Activated CD4-positive, CD25-positive, alpha-beta regulatory T cell treated with anti-CD3 and anti-CD28 coated beads, Interleukin-2, amount 50 U/mL, for 72 hours (primary cell): ENCODE results near the gene NRBF2.

Experiments used
- DNase-seq: peaks from one replicate; pipeline ENCODE4 v3.0.0; 2021

Gene NRBF2

DNA sequence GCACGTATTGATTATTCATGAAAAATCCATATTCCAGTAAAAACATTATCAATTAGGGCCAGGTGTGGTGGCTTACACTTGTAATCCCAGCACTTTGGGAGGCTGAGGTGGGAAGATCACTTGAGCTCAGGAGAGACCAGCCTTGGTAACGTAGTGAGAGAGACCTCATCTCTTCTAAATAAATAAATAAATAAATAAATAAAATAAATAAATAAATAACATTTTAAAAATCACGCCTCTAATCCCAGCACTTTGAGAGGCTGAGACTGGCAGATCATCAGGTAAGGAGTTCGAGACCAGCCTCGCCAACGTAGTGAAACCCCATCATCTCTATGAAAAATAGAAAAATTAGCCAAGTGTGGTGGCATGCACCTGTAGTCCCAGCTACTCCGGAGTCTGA, 32.1 kb downstream of the NRBF2 start:
- DNase-seq: no peak

DNA sequence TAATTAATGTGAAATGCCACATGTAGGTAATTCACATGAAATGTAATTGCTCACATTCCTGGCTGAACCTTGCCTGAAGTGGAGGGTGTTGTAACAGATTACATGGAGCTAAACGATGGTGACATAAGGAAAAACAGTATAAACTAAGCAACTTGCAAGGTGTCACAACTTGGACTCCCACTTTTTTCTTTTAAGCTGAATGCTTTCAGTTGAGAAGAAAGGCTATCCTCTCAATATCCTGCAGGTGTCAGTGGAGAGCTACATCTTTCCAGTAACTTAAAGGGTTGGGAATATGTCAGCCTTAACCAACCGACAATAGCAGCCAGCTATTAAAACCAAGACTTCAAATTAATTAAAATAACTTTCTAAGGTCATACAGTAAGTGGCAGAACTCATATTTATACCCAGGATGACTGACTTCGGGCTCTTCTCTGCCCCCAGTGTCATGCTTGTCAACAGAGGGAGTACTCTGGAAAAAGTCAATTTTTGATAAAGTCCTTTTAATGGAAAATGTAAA, 33.7 kb downstream of the NRBF2 start:
- DNase-seq: no peak

DNA sequence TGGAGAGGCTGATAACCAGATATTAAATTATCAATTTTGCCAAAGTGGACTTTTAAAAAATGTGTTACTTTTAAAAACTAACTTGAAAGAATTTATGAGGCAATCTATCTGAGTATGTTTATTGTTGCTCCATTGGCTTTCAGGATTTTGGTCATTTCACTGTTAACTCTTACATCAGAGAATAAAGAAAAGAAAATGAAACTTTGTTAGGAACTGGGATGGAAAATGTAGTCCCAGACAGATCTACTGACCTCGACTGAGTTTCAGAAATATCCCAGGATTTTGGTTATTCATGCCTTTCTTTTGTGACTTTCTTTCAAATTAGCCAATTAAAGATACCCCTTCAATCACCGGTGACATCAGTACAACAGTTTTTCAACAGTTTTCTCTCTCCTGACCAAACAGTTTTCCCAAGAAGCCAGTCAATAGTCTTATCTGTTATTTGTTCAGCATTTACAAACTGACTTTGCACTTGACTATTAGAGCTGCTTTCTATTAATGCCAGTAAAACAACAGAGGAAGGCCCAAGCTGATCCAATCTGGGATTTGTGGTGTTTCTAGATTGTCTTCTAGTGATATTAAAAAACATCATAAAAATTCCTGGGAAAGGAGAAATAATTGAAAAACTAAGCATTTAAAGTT, 35.8 kb downstream of the NRBF2 start:
- DNase-seq: no peak

DNA sequence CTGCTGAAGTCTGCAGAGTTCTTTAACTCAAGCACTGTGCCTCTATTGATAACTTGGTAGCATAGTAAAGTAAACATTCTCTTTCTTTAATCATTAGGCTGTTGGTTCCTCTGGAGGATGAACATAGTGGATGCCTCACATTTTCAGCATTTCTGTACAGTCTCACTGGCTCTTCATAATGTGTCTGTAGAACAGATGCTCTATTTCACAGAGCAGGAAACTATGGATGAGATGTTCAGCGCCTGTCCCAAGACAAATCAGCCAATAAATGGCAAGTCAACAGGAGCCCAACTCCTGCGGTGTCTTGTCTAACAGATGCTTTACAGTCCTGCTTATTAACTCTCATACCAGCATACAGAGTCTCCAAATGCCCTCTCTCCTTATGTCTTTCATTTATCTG, 36.5 kb downstream of the NRBF2 start:
- DNase-seq: no peak

DNA sequence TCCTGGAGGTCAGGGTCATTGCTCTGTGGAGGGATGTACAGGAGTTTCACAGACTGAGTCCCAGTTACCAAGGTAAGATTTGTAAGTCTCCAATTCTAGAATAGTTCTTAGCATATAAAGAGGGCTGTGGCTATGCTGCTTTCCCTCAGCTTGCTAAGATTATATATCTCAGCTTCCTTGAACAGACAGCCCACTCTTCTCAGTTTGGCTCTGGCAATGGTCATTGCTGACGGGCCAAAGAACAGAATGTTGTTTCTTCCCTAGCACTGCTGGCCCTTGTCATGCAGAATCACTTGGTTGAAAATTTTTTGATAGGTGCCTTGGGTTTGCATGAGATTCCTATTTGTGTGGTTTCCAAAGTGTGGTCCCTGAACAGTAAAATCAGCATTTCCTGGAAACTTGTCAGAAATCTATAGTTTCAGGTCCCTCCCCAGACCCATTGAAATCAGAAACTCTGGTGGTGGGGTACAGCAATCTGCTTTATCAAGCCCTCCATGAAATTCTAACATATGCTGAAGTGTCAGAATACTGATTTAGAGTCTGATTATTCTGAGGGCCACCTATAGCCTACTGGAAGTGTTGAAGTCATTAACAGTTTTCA, 38.2 kb downstream of the NRBF2 start:
- DNase-seq: no peak

DNA sequence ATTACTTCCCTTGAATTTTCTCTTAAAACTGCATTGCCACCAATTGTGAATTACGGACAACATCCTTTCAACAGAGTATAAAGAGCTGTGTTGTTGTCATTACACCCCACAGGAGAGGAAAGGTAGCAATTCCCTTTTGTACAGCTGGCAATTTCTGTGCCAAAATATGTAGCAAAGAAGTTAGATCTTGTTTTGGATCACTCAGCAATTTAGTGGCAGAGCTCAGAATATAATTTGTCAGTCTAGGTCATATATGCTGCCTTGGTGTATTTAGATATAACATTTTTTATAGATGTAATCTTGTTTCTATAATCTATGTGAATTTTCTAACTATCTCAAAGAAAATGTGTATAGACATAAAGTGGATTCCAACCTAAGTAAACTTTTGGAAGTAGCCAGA, 38.8 kb downstream of the NRBF2 start:
- no peak for DNase-seq

DNA sequence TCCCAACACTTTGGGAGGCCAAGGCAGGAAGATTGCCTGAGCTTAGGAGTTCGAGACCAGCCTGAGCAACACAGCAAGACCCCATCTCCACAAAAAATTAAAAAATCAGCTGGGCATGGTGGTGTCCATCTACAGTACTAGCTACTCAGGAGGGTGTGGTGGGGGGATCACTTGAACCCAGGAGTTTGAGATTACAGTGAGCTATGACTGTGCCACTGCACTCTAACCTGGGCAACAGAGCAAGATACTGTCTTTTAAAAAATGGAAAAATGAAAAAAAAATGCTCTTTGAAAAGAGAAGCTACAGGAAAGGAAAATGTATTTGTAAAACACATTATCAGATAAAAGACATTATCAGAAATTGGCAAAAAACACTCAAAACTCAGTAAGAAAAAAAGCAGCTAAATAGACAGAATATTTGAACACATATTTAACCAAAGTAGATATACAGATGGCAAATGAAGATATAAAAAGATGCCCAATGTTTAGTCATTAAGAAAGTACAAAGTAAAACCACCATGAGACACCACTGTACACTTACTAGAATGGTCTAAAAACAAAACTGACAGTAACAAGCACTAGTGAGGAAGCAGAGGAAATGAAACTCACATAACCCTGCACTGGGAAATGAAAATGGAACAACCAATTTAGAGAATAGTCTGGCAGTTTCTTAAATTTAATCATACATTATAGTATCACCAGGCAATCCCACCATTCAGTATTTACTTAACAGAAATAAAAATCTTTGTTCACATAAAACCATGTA, 40.5 kb downstream of the NRBF2 start:
- no peak for DNase-seq

DNA sequence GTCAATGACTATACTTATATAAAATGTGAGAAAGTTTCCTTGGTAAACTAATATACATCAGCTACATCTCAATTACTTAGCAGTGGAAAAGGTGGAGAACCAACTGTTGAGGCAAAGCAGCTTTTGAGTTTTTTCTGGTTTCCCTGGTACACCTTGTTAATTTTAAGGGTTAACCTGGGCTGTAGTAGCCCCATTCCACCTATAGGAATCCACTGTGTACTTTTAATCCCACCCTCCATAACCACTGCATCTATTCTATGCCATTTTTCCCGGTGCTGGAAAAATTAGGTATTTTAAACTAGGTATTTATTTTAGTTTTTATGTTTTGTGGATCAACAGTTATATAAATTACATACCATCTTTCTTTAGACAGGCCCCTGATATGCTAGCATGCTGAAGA, 42.4 kb downstream of the NRBF2 start:
- DNase-seq: no peak

DNA sequence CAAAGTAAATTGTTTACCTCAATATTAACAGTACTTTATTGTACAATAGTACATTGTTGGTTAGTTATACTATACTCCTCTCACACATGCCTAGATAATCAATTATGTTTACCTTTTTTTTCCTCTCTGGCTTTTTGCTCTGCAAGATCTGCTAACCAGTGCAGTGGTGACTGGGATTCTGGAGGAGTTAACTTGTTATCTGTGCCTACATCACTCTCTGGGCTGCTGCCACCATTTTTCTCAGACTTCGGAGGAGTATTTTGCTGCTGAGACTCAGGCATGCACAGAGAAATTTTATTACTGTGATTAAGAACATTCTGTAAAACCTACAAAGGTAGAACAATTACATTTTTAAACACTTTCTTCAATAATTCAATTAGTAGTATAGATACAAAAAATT, 59.7 kb downstream of the NRBF2 start:
- no peak for DNase-seq

DNA sequence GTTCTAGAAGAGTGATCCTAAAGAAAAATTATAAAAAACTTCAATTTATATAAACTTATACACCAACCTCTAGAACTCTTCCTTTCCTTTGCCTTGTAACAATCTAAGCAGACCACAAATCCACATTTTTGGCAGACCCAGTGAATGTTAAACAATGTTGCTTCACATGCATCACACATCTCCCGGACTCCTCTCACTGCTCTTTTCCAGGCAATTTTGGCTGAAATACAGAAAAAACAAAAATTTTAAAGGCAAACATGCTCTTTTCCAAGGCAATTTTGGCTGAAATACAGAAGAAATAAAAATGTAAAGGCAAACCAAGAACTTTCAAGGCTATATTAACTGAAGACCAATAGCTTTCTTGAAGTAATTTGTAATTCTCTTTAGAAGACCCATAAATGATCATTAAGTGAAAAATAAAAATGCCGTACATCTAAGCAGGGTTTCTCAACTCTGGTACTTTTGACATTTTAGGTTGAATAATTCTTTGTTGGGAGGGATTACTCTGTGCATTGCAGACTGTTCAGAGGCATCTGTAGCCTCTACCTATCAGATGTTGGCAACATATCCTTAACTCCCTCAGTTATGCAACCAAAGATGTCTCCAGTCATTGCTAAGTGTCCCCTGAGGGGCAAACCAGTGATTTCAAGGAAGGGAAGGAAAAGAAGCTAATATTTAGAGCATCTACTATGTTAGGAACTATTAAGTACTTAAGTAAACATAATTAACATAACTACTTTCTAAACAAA, 64.4 kb downstream of the NRBF2 start:
- DNase-seq: no peak

DNA sequence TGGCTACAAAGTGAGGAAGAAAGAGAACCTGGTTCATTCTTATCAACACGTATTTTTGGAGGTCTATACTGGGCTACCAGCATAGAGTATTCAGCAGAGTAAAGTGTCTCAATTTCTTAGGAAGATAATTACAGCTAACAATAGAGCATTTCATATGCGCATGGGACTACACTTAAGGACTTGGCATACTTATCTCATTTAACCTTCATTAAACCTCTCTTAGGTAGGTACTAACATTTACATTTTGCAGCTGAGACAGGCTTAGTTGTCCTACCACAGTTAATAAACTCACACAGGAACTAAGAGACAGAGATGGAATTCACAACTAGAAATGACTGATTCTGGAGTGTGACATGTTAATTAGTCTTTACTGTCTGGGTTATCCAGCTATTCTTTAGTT, 66.6 kb downstream of the NRBF2 start:
- no peak for DNase-seq

DNA sequence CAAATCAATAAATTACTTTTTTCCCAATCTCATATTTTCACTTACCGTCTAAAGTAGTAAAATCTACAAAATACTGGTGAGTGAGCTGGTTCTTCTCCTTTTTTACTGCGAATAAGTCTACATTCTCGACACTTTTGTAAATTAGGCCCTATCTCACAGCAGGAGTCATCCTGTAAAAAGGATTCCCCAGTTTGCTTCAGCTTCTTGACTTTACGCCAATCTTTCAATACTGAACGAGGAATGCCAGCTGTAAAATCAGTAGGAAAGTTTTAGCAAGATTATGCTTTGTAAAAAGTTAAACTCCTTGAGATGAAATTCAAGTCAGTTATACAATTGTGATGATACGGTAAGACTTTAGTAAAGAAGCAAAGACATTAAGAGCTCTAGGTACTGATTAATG, 67.3 kb downstream of the NRBF2 start:
- DNase-seq: no peak

DNA sequence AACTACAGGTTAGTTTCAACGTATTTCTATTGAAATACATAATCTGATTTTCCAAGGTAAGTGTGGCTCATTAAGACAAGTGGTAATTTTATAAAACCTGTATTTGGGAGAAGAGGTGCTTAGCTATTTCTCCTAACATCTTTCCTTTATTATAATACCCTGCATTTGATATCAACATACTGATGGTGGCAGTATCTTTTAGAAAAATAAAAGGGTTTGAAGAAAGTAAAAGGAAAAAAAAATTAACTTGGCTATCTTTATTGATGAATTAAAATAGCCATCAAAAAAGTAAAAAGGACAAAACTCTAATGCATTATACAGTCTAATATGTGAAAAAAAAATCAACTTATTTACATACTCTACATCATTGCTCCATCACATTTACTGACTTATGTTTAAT, 68.0 kb downstream of the NRBF2 start:
- DNase-seq: no peak
